Stimulated activated CD4-positive, alpha-beta T cell treated with anti-CD3 and anti-CD28 coated beads, Interleukin-12 subunit alpha, Interleukin-12 subunit beta, amount 100 ng/mL, for 48 hours (primary cell): ENCODE data around the gene CCDC78.

Experiments used
- DNase-seq, 3 donors: peaks; one replicate each; pipeline ENCODE4 v3.0.0-alpha.2; 2020; ENCODE audit warnings: low read depth in 2 of 3, low spot score in 1 of 3

Gene CCDC78

GRCh38 chr16:711548-712320 lies 14.5 kb downstream of the CCDC78 start:
- peak; percentile 47 to 75 (median 70) for DNase-seq

- no peak for DNase-seq
Measured at GRCh38 chr16:711084-711483, 15.2 kb downstream of the CCDC78 start.

GRCh38 chr16:710500-711075 lies 15.7 kb downstream of the CCDC78 start:
- no peak for DNase-seq

GRCh38 chr16:709566-710499 lies 16.4 kb downstream of the CCDC78 start:
- no peak for DNase-seq

GRCh38 chr16:708959-709358 lies 17.3 kb downstream of the CCDC78 start:
- no peak for DNase-seq

- no peak for DNase-seq
Measured at GRCh38 chr16:708019-708418, 18.2 kb downstream of the CCDC78 start.

- DNase-seq: no peak
Measured at GRCh38 chr16:707062-707538, 19.1 kb downstream of the CCDC78 start.

GRCh38 chr16:706189-707061 lies 19.8 kb downstream of the CCDC78 start:
- no peak for DNase-seq

- no peak for DNase-seq
Measured at GRCh38 chr16:705431-706188, 20.6 kb downstream of the CCDC78 start, which contains the start of gene FBXL16. FBXL16 (minus strand) TSS chr16:705801; CDS start chr16:697405, 8,396 bp downstream.

- DNase-seq: no peak
Measured at GRCh38 chr16:704552-705380, 21.5 kb downstream of the CCDC78 start.

GRCh38 chr16:704047-704446 lies 22.2 kb downstream of the CCDC78 start:
- DNase-seq: no peak

- DNase-seq: no peak
Measured at GRCh38 chr16:703406-703805, 22.8 kb downstream of the CCDC78 start.

- no peak for DNase-seq
Measured at GRCh38 chr16:702341-702740, 23.9 kb downstream of the CCDC78 start.

- DNase-seq: no peak
Measured at GRCh38 chr16:700684-701584, 25.3 kb downstream of the CCDC78 start.

- DNase-seq: no peak
Measured at GRCh38 chr16:698911-699671, 27.2 kb downstream of the CCDC78 start.

GRCh38 chr16:695355-696089 lies 30.7 kb downstream of the CCDC78 start:
- peak; percentile 40 to 60 (median 53) for DNase-seq
